AG08396 (cell line): Measurements from ENCODE around the gene FOXR1.

Source experiments
- DNase-seq: peaks from one replicate; pipeline ENCODE4 v3.0.0; 2012; ENCODE audit warnings: low spot score, mixed read lengths

The FOXR1 gene

DNA sequence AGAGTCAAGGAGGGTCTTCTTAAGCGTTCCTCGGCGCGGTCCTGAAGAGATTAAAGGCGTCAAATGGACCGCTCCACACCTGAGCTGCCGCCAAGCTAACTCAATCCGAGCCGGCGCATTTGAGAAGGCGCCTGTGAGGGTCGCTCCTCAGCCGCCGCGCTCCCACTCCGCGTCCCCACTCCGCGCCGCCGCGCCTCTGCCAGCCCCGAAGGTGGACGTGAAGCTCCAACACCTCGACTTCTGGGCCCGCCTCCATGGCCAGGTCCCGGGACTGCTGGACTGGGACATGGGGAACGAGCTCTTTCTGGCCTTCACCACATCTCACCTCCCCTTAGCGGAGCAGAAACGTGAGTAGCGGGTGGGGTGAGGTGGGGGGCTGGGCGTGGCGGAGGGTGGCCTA lies at the start of gene FOXR1:
Gene FOXR1, plus strand, starts transcription at position 116 of the 400 bp plus-strand sequence. Its CDS starts 171 bp downstream, at position 287.
- DNase-seq = no peak

DNA sequence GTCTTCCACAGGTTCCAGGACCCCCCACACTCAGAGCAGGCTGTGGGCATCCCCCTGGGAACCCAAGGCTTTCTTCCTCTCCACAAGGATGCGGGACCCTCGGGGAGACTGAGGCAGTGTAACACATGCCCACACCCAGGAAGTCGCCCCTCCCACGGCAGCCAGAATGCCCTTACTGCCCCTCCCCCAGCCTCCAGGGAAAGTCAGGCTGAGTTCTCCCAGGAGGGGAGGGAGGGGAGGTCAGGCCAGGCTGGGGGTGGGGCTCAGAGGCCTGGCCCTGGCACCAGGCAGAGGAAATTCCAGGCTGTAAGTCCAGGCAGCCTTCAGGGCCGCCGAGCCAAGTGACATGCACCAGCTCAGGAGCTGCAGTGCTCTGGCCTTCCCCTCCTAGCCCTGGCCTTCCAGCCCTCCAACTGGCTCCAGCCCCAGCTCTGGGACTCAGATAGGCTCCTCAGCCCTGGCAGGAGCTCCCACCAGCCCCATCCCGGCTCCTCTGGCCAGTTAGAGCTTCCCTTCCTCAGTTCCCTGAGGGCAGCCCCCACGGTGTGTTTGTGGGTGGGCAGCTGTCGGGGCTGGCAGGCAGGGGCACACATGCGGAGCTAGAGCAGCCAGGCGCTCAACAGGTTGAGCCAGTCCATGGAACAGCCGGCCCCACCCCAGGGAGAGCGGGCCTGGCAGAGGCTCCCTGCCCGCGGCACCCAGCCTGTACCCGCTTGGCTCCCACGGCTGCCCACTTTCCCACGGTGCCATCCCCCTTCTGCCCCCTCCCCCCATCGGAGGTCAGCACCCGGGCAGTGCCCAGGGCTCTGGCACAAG lies 49.4 kb upstream of the FOXR1 start:
- peak; percentile 72 for DNase-seq

- DNase-seq = peak; percentile 17
Observed at GRCh38 chr11:118922745-118923627, 48.6 kb upstream of the FOXR1 start.

- no peak for DNase-seq
Observed at GRCh38 chr11:118923721-118924587, 47.6 kb upstream of the FOXR1 start.

- DNase-seq = peak; percentile 62
Observed at GRCh38 chr11:118924591-118925585, 46.7 kb upstream of the FOXR1 start.

DNA sequence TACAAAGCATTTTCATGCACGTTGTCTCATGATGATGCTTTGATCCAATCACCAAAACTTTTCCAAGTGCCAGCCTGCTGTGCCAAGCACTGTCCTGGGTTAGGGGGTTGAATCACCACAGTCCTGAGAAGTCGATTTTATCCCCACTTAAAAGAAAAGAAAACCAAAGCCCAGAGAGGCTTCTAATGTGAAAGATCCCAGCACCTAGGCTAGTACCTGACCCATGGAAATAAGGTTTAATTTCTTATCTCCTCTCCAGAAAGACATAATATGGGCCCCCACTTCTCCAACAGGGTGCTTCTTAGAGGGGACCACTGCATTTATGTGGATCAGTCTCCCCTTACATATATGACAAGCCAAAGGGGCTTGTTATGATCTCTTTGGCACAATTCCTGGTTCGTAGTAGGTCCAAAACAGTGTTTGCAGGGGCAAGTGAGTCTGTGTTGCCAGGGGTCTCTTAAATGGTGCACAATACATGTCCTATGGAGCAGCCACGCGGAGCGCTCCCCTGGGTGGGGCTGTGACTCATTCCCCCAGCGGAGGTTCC lies 43.9 kb upstream of the FOXR1 start:
- no peak for DNase-seq

DNA sequence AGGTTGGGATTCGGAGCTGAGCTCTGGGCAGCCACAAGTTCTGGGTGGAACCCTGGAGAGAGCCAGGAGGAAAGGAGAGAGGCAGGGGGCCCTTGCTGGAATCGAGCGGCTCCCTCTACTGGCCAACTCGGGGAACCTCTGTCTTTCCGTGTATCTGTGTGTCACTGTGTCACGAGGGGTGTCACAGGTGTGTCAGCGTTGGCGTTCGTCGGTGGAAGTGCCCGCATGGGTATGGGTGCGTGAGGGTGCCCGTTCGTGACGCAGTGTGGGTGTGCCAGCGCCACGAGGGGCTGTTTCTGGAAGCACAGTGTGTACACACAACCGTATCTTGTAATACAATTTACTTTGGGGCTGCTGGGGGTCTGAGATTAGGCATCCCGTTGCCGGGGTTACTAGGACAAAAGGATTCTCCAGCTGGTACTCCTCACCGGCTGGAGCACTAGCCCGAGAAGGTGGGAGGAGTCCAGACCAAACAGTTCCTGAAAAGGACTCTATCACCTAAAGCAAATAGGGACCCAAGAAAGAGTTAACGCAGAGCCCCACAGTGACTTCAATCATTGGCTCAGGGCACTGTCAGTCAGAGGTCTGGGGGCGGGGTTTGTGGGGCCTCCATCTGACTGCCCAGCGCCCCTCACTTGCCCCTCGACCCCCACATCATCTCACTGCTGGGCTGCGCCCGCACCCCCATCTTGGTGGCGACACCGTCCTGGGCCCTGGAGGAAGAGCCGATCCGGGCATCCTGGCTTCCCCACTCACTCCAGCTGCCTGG lies 43.3 kb upstream of the FOXR1 start:
- DNase-seq = peak; percentile 96

GRCh38 chr11:118928870-118929500 lies 42.6 kb upstream of the FOXR1 start:
- peak; percentile 67 for DNase-seq

DNA sequence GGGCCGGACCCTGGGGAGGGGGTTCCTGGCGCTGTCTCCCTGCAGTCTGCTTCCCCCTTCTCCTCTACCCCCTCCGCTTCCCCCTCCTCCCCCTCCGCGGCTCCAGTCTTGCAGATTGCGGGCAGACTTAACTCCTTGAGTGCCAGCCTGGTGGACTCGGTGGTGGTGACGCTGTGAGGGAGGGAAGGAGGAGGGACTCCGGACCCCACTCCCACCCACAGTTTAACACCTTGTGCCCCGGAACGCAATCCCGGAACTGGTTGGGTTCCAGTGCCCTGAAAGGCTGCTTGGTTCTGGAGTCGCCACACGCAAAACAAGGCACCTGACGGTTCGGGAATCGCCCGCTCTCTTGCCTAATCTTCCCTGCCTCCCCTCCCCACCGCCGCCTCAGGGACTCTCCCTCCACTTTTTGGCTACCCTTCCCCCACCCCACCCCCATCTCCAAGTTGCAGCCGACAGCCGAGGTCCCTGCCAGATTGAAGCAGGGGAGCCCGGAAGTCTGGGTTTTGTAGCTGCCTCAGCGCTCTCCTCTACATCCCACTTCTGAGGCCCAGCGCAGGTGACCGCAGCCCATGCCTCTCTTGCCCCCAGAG lies 42.0 kb upstream of the FOXR1 start:
- peak; percentile 75 for DNase-seq

GRCh38 chr11:118930094-118930712 lies 41.4 kb upstream of the FOXR1 start:
- DNase-seq = peak; percentile 76

DNA sequence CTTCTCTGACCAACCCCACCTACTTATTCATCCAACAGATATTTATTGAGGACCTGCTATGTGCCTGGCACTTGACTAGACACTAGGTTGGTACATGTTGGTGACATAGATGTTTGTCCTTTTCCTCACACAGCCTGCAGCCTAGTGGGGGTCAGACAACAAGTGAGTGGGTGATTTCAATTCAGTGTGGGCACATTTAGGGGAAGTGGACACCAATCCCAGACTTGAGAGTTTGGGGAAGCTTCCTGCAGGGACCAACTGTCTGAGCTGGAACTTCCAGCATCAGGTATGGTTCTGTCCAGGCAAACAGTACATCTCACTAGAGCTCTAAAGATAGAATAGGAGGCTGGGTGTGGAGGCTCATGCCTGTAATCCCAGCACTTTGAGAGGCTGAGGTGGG lies 40.0 kb upstream of the FOXR1 start:
- no peak for DNase-seq

DNA sequence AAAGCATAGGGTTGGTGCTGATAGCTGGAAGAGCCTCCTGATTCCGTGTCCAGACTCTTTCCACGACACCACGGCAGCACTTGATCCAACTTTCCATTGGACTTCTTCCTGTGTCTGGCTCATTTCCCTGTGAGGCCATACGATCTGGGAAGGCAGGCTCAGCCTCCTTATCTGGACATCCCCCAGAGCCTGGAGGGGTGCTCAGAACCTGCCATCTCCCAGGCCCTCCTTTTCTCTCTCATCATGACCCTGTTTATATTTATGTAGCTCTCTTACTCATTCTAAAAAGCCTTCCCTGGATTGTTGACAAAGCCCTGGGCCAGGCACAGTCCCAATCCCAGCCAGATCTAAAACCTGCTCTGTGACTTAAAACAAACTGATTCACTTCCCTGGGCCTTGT lies 38.1 kb upstream of the FOXR1 start:
- no peak for DNase-seq

DNA sequence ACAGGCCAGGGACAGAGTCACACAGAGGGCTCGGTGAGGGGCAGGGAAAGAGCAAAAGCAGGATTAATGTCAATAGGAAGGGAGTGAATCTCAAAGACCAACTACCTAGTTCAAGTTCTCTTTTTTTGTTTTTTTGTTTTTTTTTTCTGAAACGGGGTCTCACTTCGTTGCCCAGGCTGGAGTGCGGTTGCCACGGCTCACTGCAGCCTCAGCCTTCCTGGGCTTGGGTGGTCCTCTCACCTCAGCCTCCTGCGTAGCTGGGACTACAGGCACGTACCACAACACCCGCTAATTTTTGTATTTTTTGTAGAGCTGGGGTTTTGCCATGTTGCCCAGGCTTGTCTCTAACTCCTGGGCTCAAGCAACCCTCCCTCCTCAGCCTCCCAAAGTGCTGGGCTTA lies 36.2 kb upstream of the FOXR1 start:
- no peak for DNase-seq

DNA sequence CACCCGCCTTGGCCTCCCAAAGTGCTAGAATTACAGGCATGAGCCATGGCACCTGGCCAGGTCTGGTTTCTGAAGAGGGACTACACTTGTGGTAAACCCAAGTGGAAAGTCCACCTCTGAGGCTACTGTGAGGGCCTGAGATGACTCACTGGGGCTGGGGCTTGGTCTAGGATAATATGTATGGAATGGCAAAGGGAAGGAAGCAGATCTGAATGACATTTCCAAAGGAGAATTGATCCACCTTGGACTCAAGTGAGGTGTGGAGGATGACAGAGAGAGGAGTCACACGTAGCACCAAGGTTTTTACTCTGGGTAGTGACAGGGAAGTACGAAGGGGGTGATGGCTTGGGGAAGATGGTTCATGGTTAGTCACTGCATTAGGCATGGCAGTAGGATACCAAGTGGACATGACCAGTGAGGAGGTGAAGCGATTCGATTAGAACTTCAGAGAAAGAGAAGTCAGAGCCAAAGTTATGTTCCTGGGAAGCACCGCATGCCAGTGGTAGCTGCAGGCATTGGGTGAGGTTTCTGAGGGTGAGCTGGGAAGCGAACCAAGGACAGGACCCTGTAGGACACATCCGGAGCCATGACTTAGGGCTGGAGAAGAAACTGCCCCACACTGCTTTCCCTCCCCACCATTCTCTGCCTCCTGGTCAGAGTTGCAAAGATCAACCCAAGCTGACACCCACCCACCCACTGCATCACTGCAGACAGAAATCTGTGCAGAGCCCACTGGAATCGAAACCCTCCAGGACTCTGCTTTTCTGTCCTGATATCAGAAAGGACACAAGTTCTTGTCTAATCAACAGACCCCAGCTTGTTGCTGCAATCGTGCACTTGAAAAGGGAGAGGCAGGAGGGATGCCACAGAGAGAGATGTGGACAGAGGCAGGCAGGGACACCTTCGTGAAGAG lies 32.8 kb upstream of the FOXR1 start:
- DNase-seq = no peak

GRCh38 chr11:118939404-118939915 lies 32.1 kb upstream of the FOXR1 start:
- DNase-seq = no peak

- no peak for DNase-seq
Observed at GRCh38 chr11:118939953-118940598, 31.5 kb upstream of the FOXR1 start.

DNA sequence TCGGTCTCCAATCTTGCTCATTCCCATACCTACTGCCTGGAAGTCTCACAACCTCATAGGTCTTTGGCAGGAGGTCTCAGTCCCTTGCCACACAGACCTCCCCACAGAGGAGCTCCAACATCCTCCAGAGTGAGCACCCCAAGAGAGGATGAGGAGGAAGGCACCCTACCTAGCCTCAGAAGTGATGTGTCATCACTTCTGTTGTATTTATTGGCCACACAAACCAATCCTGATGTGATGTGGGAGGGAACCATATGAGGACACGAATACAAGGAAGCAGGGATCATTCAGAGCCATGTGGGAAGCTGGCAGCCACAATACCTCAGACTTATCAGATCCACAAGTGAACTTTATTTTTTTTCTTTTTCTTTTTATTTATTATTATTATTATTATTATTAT lies 24.5 kb upstream of the FOXR1 start:
- no peak for DNase-seq
